SK-N-SH (cell line): ENCODE results near the gene E2F4.

ENCODE experiments used
- FOXM1 ChIP-seq: IDR thresholded peaks from 2 replicates; pipeline ENCODE4 v1.4.0; 2012; ENCODE audit warnings: low read depth, mild to moderate bottlenecking
- RFX5 ChIP-seq: IDR thresholded peaks from 2 replicates; pipeline ENCODE4 v1.6.1; 2012; ENCODE audit warnings: mild to moderate bottlenecking, improper control_type of control experiment, low read length
- SIN3A ChIP-seq: IDR thresholded peaks from 2 replicates; pipeline ENCODE4 v1.6.1; 2012; ENCODE audit warnings: low read depth, mild to moderate bottlenecking, low read length, moderate library complexity, borderline replicate concordance
- TF ChIP-seq, protein P1 (sequence below): fragments of 150-350 bp; IDR thresholded peaks from 2 replicates; pipeline ENCODE4 v1.6.1; 2017; ENCODE audit warnings: antibody characterized with exemption, low read length, low read depth, borderline replicate concordance
- TF ChIP-seq, protein P2 (sequence below): IDR thresholded peaks from 2 replicates; pipeline ENCODE4 v1.6.1; 2012; ENCODE audit warnings: mild to moderate bottlenecking, low read depth, low read length, moderate library complexity
- TF ChIP-seq, protein P3 (sequence below): fragments of 200-600 bp; sonication (generic); IDR thresholded peaks from 2 replicates; pipeline ENCODE4 v1.6.1; 2017; ENCODE audit warnings: antibody characterized with exemption, mild to moderate bottlenecking, moderate library complexity
- TF ChIP-seq, protein P4 (sequence below): IDR thresholded peaks from 2 replicates; pipeline ENCODE4 v1.4.0; 2012; ENCODE audit warnings: low read depth

DNA sequence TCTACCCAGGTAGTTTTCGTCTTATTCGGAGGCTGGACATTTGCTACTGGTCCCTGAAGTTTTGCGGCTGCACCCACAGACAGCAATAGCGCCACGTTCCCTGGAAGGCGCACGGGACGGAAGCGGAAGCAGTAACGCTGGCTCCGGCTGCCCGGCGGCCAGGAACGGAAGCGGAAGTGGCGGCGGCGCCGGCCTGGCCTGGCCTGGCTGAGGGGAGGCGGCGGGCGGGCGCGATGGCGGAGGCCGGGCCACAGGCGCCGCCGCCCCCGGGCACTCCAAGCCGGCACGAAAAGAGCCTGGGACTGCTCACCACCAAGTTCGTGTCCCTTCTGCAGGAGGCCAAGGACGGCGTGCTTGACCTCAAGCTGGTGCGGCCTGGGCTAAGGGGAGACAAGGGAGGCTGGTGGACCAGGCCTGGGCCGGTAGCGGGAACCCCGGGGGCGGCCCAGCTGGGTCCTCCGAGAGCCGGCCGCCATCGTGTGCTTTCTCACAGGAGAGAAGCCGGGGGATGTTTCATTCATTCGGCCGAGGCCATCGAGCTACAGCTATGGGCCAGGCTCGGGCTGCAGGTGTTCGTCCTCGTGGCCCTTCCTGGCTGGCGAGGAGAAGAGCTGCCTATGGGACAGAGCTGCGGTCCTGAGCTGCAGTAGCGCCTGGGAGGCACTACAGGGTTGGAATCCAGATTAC lies at the start of gene E2F4:
- TF ChIP-seq, protein P1, sequence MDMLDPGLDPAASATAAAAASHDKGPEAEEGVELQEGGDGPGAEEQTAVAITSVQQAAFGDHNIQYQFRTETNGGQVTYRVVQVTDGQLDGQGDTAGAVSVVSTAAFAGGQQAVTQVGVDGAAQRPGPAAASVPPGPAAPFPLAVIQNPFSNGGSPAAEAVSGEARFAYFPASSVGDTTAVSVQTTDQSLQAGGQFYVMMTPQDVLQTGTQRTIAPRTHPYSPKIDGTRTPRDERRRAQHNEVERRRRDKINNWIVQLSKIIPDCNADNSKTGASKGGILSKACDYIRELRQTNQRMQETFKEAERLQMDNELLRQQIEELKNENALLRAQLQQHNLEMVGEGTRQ = no peak
- TF ChIP-seq, protein P2, sequence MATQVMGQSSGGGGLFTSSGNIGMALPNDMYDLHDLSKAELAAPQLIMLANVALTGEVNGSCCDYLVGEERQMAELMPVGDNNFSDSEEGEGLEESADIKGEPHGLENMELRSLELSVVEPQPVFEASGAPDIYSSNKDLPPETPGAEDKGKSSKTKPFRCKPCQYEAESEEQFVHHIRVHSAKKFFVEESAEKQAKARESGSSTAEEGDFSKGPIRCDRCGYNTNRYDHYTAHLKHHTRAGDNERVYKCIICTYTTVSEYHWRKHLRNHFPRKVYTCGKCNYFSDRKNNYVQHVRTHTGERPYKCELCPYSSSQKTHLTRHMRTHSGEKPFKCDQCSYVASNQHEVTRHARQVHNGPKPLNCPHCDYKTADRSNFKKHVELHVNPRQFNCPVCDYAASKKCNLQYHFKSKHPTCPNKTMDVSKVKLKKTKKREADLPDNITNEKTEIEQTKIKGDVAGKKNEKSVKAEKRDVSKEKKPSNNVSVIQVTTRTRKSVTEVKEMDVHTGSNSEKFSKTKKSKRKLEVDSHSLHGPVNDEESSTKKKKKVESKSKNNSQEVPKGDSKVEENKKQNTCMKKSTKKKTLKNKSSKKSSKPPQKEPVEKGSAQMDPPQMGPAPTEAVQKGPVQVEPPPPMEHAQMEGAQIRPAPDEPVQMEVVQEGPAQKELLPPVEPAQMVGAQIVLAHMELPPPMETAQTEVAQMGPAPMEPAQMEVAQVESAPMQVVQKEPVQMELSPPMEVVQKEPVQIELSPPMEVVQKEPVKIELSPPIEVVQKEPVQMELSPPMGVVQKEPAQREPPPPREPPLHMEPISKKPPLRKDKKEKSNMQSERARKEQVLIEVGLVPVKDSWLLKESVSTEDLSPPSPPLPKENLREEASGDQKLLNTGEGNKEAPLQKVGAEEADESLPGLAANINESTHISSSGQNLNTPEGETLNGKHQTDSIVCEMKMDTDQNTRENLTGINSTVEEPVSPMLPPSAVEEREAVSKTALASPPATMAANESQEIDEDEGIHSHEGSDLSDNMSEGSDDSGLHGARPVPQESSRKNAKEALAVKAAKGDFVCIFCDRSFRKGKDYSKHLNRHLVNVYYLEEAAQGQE = no peak
- TF ChIP-seq, protein P3, sequence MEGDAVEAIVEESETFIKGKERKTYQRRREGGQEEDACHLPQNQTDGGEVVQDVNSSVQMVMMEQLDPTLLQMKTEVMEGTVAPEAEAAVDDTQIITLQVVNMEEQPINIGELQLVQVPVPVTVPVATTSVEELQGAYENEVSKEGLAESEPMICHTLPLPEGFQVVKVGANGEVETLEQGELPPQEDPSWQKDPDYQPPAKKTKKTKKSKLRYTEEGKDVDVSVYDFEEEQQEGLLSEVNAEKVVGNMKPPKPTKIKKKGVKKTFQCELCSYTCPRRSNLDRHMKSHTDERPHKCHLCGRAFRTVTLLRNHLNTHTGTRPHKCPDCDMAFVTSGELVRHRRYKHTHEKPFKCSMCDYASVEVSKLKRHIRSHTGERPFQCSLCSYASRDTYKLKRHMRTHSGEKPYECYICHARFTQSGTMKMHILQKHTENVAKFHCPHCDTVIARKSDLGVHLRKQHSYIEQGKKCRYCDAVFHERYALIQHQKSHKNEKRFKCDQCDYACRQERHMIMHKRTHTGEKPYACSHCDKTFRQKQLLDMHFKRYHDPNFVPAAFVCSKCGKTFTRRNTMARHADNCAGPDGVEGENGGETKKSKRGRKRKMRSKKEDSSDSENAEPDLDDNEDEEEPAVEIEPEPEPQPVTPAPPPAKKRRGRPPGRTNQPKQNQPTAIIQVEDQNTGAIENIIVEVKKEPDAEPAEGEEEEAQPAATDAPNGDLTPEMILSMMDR = no peak
- TF ChIP-seq RFX5 (0 out of 2 replicates have a peak, but pooled peaks have one; percentile 18), SIN3A (0 out of 2 replicates have a peak, but pooled peaks have one; percentile 37), FOXM1 (no peak)
- TF ChIP-seq, protein P4, sequence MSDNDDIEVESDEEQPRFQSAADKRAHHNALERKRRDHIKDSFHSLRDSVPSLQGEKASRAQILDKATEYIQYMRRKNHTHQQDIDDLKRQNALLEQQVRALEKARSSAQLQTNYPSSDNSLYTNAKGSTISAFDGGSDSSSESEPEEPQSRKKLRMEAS = peak; percentile 83
